Adipocyte (in vitro differentiated cells): Measurements from ENCODE around the gene UMOD.

Source experiments
- DNase-seq: peaks from one replicate; pipeline ENCODE4 v3.0.0-alpha.2; 2015; ENCODE audit warnings: low read depth
- H3K27me3 ChIP-seq: replicated peaks from 2 replicates; pipeline ENCODE4 v1.7.0; 2013; ENCODE audit warnings: mild to moderate bottlenecking, low read length, moderate library complexity; ENCODE audit not compliant: control insufficient read depth, insufficient read depth
- H3K36me3 ChIP-seq: 2 replicates; pipeline ENCODE4 v1.7.0; 2013; ENCODE audit warnings: low read length, mild to moderate bottlenecking, moderate library complexity; ENCODE audit not compliant: control insufficient read depth, insufficient read depth, severe bottlenecking
- H3K4me1 ChIP-seq: 2 replicates; pipeline ENCODE4 v1.7.0; 2013; ENCODE audit warnings: mild to moderate bottlenecking, low read length, moderate library complexity; ENCODE audit not compliant: control insufficient read depth, insufficient read depth
- H3K4me3 ChIP-seq: 2 replicates; pipeline ENCODE4 v1.7.0; 2013; ENCODE audit warnings: mild to moderate bottlenecking, low read length, moderate library complexity
- H3K9ac ChIP-seq: 2 replicates; pipeline ENCODE4 v1.7.0; 2013; ENCODE audit warnings: mild to moderate bottlenecking, low read length, moderate library complexity
- H3K9me3 ChIP-seq: 2 replicates; pipeline ENCODE4 v1.7.0; 2013; ENCODE audit warnings: mild to moderate bottlenecking, low read length, moderate library complexity; ENCODE audit not compliant: control insufficient read depth

Gene UMOD

GRCh38 chr16:20300312-20301097, 52.0 kb downstream of the UMOD start:
- no peaks in the 10 kb centered on the region for H3K9me3 ChIP-seq
- peak; percentile 24 for DNase-seq
- H3K4me1 ChIP-seq = no peaks in the 10 kb centered on the region

GRCh38 chr16:20298452-20298851, 54.1 kb downstream of the UMOD start:
- peaks cover 34% of the 10 kb centered on the region for H3K27me3 ChIP-seq

More at GRCh38 chr16:20300312-20301097, 52.0 kb downstream of the UMOD start:
- Histone ChIP-seq H3K36me3 (no peaks in the 10 kb centered on the region), H3K9ac (no peak overlapping the region), H3K4me3 (no peak overlapping the region), H3K27me3 (peaks cover 31% of the 10 kb centered on the region)

GRCh38 chr16:20291208-20292206, 61.0 kb downstream of the UMOD start:
- peaks cover 21% of the 10 kb centered on the region for H3K27me3 ChIP-seq
- H3K9ac ChIP-seq = no peak overlapping the region
- H3K4me1 ChIP-seq = no peaks in the 10 kb centered on the region
- no peaks in the 10 kb centered on the region for H3K36me3 ChIP-seq
- no peaks in the 10 kb centered on the region for H3K9me3 ChIP-seq
- no peak overlapping the region for H3K4me3 ChIP-seq
- DNase-seq = no peak

More at GRCh38 chr16:20298452-20298851, 54.1 kb downstream of the UMOD start:
- Histone ChIP-seq H3K9ac (no peak overlapping the region), H3K36me3 (no peaks in the 10 kb centered on the region), H3K4me3 (no peak overlapping the region), H3K9me3 (no peaks in the 10 kb centered on the region), H3K4me1 (no peaks in the 10 kb centered on the region)
- no peak for DNase-seq

GRCh38 chr16:20289571-20289970, 62.9 kb downstream of the UMOD start:
- no peaks in the 10 kb centered on the region for H3K4me1 ChIP-seq
- H3K36me3 ChIP-seq = no peaks in the 10 kb centered on the region
- no peak overlapping the region for H3K9ac ChIP-seq
- no peaks in the 10 kb centered on the region for H3K9me3 ChIP-seq
- H3K27me3 ChIP-seq = peaks cover 21% of the 10 kb centered on the region
- H3K4me3 ChIP-seq = no peak overlapping the region
- no peak for DNase-seq

DNA sequence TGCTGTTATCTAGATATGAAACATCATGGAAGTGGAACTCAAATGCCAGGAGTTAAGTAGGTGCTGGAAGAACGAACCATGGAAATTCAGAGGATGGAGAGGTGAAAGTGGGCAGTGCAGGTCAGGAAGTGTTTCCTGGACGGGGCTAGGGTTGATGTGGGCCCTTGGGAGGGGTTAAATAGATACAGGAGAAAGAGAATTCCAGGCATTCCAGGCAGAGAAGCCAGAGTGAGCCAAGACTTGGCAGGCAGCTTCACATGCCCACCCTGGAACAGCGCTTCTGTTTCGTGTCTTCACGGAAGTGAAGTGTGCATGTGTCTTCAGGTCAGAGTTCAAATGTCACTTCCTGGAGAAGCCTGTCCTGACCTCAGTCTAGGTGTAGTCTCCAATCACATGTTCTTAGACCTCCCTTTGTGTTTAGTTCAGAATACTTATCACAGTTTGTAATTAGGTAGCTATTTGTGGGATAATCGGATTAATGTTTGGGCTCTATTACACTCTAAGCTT, 66.5 kb downstream of the UMOD start:
- no peak for DNase-seq
- Histone ChIP-seq H3K27me3 (peaks cover 10% of the 10 kb centered on the region), H3K9me3 (no peaks in the 10 kb centered on the region), H3K4me3 (no peak overlapping the region), H3K36me3 (no peaks in the 10 kb centered on the region), H3K4me1 (no peaks in the 10 kb centered on the region), H3K9ac (no peak overlapping the region)
